ENCODE measurements around the gene PLCB1. TPM values are rescaled to one million over a fixed set of nuclear protein-coding genes. Genes with fewer than 3 reads are reported as not detected.

The PLCB1 gene
- total RNA-seq, 1 donor: 35.4 TPM

DNA sequence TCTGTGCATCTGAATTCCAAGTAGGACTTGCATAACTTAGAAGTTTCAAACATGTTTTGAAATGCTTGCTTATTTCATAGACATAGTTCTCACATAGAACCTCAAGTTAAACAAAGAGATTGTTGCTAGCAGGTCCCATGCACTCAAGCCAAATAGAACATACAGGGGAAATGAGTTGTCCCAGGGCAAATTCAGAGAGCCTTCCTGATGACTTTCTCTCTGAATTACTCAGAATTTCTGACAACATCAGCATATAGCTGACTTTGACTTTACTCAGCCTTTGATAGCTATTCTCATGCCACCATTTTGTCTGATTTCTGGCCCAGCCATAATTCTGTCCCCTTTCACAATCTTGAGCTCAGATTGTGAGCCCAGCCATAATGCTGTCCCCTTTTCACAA, 603.6 kb downstream of the PLCB1 start:
- no peak for DNase-seq (ENCODE audit: low read depth)
- H3K4me3 ChIP-seq (ENCODE audit: low read depth, low read length): no peak overlapping the region
- TF ChIP-seq, protein P1, sequence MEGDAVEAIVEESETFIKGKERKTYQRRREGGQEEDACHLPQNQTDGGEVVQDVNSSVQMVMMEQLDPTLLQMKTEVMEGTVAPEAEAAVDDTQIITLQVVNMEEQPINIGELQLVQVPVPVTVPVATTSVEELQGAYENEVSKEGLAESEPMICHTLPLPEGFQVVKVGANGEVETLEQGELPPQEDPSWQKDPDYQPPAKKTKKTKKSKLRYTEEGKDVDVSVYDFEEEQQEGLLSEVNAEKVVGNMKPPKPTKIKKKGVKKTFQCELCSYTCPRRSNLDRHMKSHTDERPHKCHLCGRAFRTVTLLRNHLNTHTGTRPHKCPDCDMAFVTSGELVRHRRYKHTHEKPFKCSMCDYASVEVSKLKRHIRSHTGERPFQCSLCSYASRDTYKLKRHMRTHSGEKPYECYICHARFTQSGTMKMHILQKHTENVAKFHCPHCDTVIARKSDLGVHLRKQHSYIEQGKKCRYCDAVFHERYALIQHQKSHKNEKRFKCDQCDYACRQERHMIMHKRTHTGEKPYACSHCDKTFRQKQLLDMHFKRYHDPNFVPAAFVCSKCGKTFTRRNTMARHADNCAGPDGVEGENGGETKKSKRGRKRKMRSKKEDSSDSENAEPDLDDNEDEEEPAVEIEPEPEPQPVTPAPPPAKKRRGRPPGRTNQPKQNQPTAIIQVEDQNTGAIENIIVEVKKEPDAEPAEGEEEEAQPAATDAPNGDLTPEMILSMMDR (IDR thresholded peaks at IDR 0.05; ENCODE audit: insufficient read depth, low read depth, low read length): no peak

DNA sequence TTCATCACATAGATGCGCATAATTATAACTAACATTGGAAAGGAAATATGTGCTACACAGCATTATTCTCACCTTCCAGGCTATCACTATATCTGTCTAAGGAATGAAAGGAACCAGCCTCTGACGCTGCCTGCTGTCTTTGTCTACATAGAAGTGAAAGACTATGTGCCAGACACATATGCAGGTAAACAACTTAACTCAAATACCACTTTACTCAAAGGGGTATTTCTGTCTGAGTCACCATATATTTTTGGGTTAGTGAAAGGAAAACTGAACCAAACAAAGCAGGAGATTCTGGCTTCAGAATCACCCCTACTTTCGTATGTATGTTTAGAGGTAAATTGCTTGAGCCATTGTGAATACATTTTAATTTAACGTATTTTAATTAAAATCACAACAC, 608.2 kb downstream of the PLCB1 start:
- H3K4me3 ChIP-seq (ENCODE audit: low read depth, low read length): no peak overlapping the region
- DNase-seq (ENCODE audit: low read depth): no peak
- TF ChIP-seq, protein P1 (IDR thresholded peaks at IDR 0.05; ENCODE audit: insufficient read depth, low read depth, low read length): no peak

DNA sequence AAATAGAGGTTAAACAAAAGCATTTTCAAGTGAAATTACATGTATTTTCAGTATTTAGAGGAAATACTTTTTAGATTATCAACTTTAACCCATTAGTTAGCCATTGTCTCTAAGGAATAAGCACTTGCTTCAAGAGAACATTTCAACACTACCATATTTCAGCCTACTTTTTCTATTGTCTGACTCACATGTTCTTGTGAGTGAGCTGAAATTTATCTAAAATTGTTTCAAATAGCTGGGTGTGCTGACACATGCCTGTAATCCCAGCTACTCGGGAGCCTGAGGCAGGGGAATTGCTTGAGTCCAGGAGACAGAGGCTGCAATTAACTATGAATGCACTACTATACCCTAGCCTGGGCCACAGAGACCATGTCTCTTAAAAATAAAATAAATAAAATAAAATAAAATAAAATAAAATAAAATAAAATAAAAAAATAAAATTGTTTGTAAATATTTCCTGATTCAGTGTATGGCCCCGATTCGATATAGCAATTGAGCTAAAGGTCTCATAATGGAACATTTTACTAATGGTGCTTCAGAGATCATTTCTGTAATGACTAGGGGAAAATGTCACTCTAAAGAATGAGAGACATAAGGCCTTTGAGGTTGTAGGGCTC, 612.3 kb downstream of the PLCB1 start:
- TF ChIP-seq, protein P1 (IDR thresholded peaks at IDR 0.05; ENCODE audit: insufficient read depth, low read depth, low read length): no peak
- peak; percentile 4 for DNase-seq (ENCODE audit: low read depth)

DNA sequence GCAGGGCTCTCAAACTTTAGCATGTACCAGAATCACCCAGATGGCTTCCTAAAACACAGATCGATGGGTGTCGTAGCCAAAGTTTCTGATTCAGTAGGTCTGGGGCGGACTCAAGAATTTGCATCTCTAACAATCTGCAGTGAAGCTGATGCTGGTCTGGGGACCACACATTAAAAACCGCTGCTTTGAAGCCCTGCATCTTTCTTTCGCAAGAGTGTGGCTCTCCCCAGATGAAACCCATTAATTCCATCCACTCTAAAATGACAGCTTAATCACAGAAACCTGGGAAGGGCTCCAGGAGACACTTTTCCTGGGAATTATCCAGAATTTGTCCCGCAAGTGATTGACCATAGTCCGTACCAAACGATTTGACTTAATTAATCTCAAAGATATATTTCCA, 617.0 kb downstream of the PLCB1 start:
- TF ChIP-seq, protein P1 (IDR thresholded peaks at IDR 0.05; ENCODE audit: insufficient read depth, low read depth, low read length): no peak
- peak; percentile 32 for DNase-seq (ENCODE audit: low read depth)
- no peak overlapping the region for H3K4me3 ChIP-seq (ENCODE audit: low read depth, low read length)

More for the DNA sequence above, 612.3 kb downstream of the PLCB1 start:
- no peak overlapping the region for H3K4me3 ChIP-seq (ENCODE audit: low read depth, low read length)

DNA sequence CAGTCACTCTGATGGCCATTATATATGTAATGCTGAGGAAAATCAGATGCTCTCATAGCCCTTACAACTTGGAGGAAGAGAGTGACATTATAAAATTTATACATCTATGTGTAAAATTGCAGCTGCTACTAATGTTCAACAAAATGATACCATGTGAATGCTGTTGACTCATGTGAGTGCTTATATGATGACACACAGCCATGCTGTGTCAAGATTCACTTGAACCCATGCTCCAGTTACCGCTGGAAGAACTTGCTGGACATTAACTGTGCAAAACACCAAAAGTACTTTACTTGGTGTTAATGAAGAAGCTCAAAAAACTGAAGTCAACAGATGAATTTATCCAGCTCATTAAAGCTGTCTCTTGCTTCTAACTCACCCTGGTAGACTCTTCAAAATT, 617.9 kb downstream of the PLCB1 start:
- no peak overlapping the region for H3K4me3 ChIP-seq (ENCODE audit: low read depth, low read length)
- TF ChIP-seq, protein P1 (IDR thresholded peaks at IDR 0.05; ENCODE audit: insufficient read depth, low read depth, low read length): no peak
- DNase-seq (ENCODE audit: low read depth): peak; percentile 23

- TF ChIP-seq, protein P1 (IDR thresholded peaks at IDR 0.05; ENCODE audit: insufficient read depth, low read depth, low read length): no peak
- H3K4me3 ChIP-seq (ENCODE audit: low read depth, low read length): no peak overlapping the region
- no peak for DNase-seq (ENCODE audit: low read depth)
Observed at GRCh38 chr20:8755340-8756118, 623.5 kb downstream of the PLCB1 start.

All from fibroblast of villous mesenchyme (primary cell).